Measurements from ENCODE around the gene TNIK. TPM values are rescaled to one million over a fixed set of nuclear protein-coding genes. Genes with fewer than 3 reads are reported as not detected.

TNIK gene
- total and polyA plus RNA-seq, 12 donors = 9.3 to 51.9 (median 35.1) TPM

- ATAC-seq = no peak
These were observed 333.6 kb downstream of the TNIK start for GRCh38 chr3:171126478-171127209.

GRCh38 chr3:171125010-171125409 is 335.2 kb downstream of the TNIK start:
- ATAC-seq (no peak), DNase-seq (no peak)
- no peak overlapping the region for H3K27ac ChIP-seq
- intact Hi-C loops (cut with DNase I) = no loop called here
- H3K27me3 ChIP-seq = no peaks in the 10 kb centered on the region
- H3K36me3 ChIP-seq = peaks cover 0 to 72% (median 10%) of the 10 kb centered on the region in 9 donors
- H3K4me3 ChIP-seq = no peak overlapping the region
- no peaks in the 10 kb centered on the region for H3K9me3 ChIP-seq
- no peak for TF ChIP-seq CTCF (IDR thresholded peaks at IDR 0.05)
- H3K4me1 ChIP-seq = peaks cover 0 to 5% (median 0%) of the 10 kb centered on the region in 9 donors
- 45 to 59% methylated on average over 1 of the region's 1 CpG for WGBS, 2 donors

More at GRCh38 chr3:171126478-171127209, 333.6 kb downstream of the TNIK start:
- TF ChIP-seq CTCF (IDR thresholded peaks at IDR 0.05) = no peak
- Histone ChIP-seq H3K4me1 (peaks cover 0 to 5% (median 0%) of the 10 kb centered on the region in 9 donors), H3K27ac (no peak overlapping the region), H3K27me3 (no peaks in the 10 kb centered on the region), H3K9me3 (no peaks in the 10 kb centered on the region), H3K36me3 (peaks cover 0 to 63% (median 10%) of the 10 kb centered on the region in 9 donors), H3K4me3 (no peak overlapping the region)
- intact Hi-C loops (cut with DNase I) = no loop called here
- whole genome bisulfite sequencing, 2 donors = 88% methylated on average over 7 of the region's 7 CpGs
- DNase-seq = no peak

- intact Hi-C loops (cut with DNase I) = no loop called here
- DNase-seq (no peak), ATAC-seq (no peak)
- Histone ChIP-seq H3K27me3 (no peaks in the 10 kb centered on the region), H3K9me3 (no peaks in the 10 kb centered on the region), H3K4me3 (no peak overlapping the region), H3K27ac (no peak overlapping the region), H3K4me1 (peaks cover 0 to 3% (median 0%) of the 10 kb centered on the region in 9 donors), H3K36me3 (peaks cover 0 to 72% (median 10%) of the 10 kb centered on the region in 9 donors)
- no peak for TF ChIP-seq CTCF (IDR thresholded peaks at IDR 0.05)
These were observed 336.3 kb downstream of the TNIK start for GRCh38 chr3:171123915-171124314.

GRCh38 chr3:171122861-171123260 is 337.3 kb downstream of the TNIK start:
- no peak for TF ChIP-seq CTCF (IDR thresholded peaks at IDR 0.05)
- no peak for ATAC-seq
- H3K27me3 ChIP-seq = no peaks in the 10 kb centered on the region
- no peaks in the 10 kb centered on the region for H3K9me3 ChIP-seq
- H3K4me3 ChIP-seq = no peak overlapping the region
- intact Hi-C loops (cut with DNase I) = no loop called here
- 77 to 84% methylated on average over 2 of the region's 2 CpGs for WGBS, 2 donors
- no peak overlapping the region for H3K27ac ChIP-seq
- peaks cover 0 to 3% (median 0%) of the 10 kb centered on the region in 9 donors for H3K4me1 ChIP-seq
- peaks cover 0 to 62% (median 10%) of the 10 kb centered on the region in 9 donors for H3K36me3 ChIP-seq
- no peak for DNase-seq
